A549 (cell line): Measurements from ENCODE around the gene FNTB. TPM values are rescaled to one million over a fixed set of nuclear protein-coding genes. Genes with fewer than 3 reads are reported as not detected.

Experiments used
- ATAC-seq, 2 experiments: fragments of 200-7000 bp in 1 of 2; fragments of >200 bp in 1 of 2; cut with Nextera tagmentation in 1 of 2; cut with Tn5 transposase in 1 of 2; 3 replicates each; pipeline versions ENCODE4 v1.8.0 to v1.9.1; 2018 to 2020; ENCODE audit warnings: mild to moderate bottlenecking in 1 of 2, moderate library complexity in 1 of 2
- CTCF ChIA-PET: fragments of 300-600 bp; sonication (Branson Sonifier 250); formaldehyde crosslinking; extraction: SDS; loops from one replicate; lab custom pipeline; 2021; ENCODE audit warnings: antibody characterized with exemption, inconsistent platforms; lab: Yijun Ruan, JAX
- POLR2A ChIA-PET: fragments of 350-600 bp; formaldehyde crosslinking; extraction: SDS; loops from one replicate; lab custom pipeline; 2021; ENCODE audit warnings: antibody characterized with exemption, inconsistent platforms; lab: Yijun Ruan, JAX
- DNase-seq, 2 experiments: peaks; one replicate each; pipeline versions ENCODE4 v3.0.0 to v3.0.0-alpha.2; 2011 to 2016; ENCODE audit warnings: low read depth in 1 of 2, low spot score in 1 of 2
- FAIRE-seq: peaks from 2 replicates; lab custom pipeline; 2011; peaks lifted over from hg19 to GRCh38; lab: Jason Lieb, UNC
- H3K27ac ChIP-seq, 2 experiments: fragments of >200 bp; sonication (Bioruptor Twin); formaldehyde crosslinking; 3 replicates each; pipeline ENCODE4 v1.5.1; 2016 to 2017
- H3K4me1 ChIP-seq: fragments of >200 bp; sonication (Bioruptor Twin); formaldehyde crosslinking; 3 replicates; pipeline ENCODE4 v1.6.1; 2016
- H3K4me2 ChIP-seq: fragments of >200 bp; sonication (Bioruptor Twin); formaldehyde crosslinking; 3 replicates; pipeline ENCODE4 v1.6.1; 2016
- H3K4me3 ChIP-seq: fragments of >200 bp; sonication (Bioruptor Twin); formaldehyde crosslinking; 3 replicates; pipeline ENCODE4 v1.5.1; 2016
- H3K9me3 ChIP-seq: fragments of >200 bp; sonication (Bioruptor Twin); formaldehyde crosslinking; 3 replicates; pipeline ENCODE4 v1.6.1; 2016
- ATOH8 ChIP-seq: fragments of 250-450 bp; sonication (Bioruptor Pico); IDR thresholded peaks from 2 replicates; pipeline ENCODE4 v1.5.0; 2020; ENCODE audit warnings: low read depth, mild to moderate bottlenecking, moderate library complexity
- BCL3 ChIP-seq: fragments of >200 bp; sonication (Bioruptor Twin); formaldehyde crosslinking; IDR thresholded peaks from 3 replicates; pipeline ENCODE4 v1.6.1; 2016
- BHLHE40 ChIP-seq: IDR thresholded peaks from 2 replicates; pipeline ENCODE4 v1.6.1; 2012; ENCODE audit warnings: low read depth, low read length, inconsistent platforms
- CBX2 ChIP-seq: fragments of 200-600 bp; sonication (generic); IDR thresholded peaks from 2 replicates; pipeline ENCODE4 v1.6.1; 2016; ENCODE audit warnings: low read depth, mild to moderate bottlenecking, borderline replicate concordance
- CHD2 ChIP-seq: fragments of 150-350 bp; IDR thresholded peaks from 2 replicates; pipeline ENCODE4 v1.6.1; 2014; ENCODE audit warnings: low read length; ENCODE audit not compliant: partially characterized antibody
- CHD4 ChIP-seq: fragments of 200-600 bp; sonication (generic); IDR thresholded peaks from 2 replicates; pipeline ENCODE4 v1.6.1; 2016; ENCODE audit warnings: antibody characterized with exemption, mild to moderate bottlenecking, borderline replicate concordance
- E2F6 ChIP-seq: IDR thresholded peaks from 2 replicates; pipeline ENCODE4 v1.6.1; 2012; ENCODE audit warnings: low read depth, borderline replicate concordance
- EP300 ChIP-seq, 2 experiments: fragments of >200 bp; sonication (Bioruptor Twin); formaldehyde crosslinking; IDR thresholded peaks; 2 replicates in 1 of 2; 3 replicates in 1 of 2; pipeline ENCODE4 v1.6.1; 2016 to 2017
- HEYL ChIP-seq: fragments of 250-450 bp; sonication (Bioruptor Pico); IDR thresholded peaks from 2 replicates; pipeline ENCODE4 v1.8.0; 2021; ENCODE audit warnings: mild to moderate bottlenecking, moderate library complexity
- JUNB ChIP-seq: fragments of >200 bp; sonication (Bioruptor Twin); formaldehyde crosslinking; IDR thresholded peaks from 2 replicates; pipeline ENCODE4 v1.6.1; 2016
- RAD21 ChIP-seq, 2 experiments: fragments of >200 bp in 1 of 2; sonication (Bioruptor Twin) in 1 of 2; formaldehyde crosslinking in 1 of 2; IDR thresholded peaks in 1 of 2; conservative IDR thresholded peaks in 1 of 2; 2 replicates in 1 of 2; 3 replicates in 1 of 2; pipeline ENCODE4 v1.6.1; 2012 to 2018; ENCODE audit warnings: inconsistent platforms in 1 of 2
- RARB ChIP-seq: fragments of 250-450 bp; sonication (Bioruptor Pico); IDR thresholded peaks from 2 replicates; pipeline ENCODE4 v1.8.0; 2021; ENCODE audit warnings: mild to moderate bottlenecking, moderate library complexity
- SMC3 ChIP-seq: fragments of >200 bp; sonication (Bioruptor Twin); formaldehyde crosslinking; IDR thresholded peaks from 3 replicates; pipeline ENCODE4 v1.6.1; 2018; ENCODE audit warnings: inconsistent platforms
- WGBS: methylation state at CpG from one replicate; pipeline ENCODE4 v1.1.6; 2017; ENCODE audit errors: missing lambda C conversion rate; 5-methylcytosine and 5-hydroxymethylcytosine counted together
- polyA plus RNA-seq, 4 experiments: library from polyadenylated mRNA; depleted of rRNA in 3 of 4; stranded (reverse); fragments of >200 nt; fragmentation: RNase III in 1 of 4; extraction: RNeasy Plus Mini Kit Qiagen cat#74134 plus additional on column Dnase treatment in 1 of 4; gene quantifications; 2 replicates in 3 of 4; 3 replicates in 1 of 4; pipeline ENCODE4 v1.2.3, GENCODE V29; 2011 to 2017
- TF ChIP-seq, protein P1 (sequence below): fragments of 200-600 bp; sonication (generic); IDR thresholded peaks from 2 replicates; pipeline ENCODE4 v1.6.1; 2016; ENCODE audit warnings: antibody characterized with exemption, mild to moderate bottlenecking, moderate library complexity
- TF ChIP-seq, protein P2 (sequence below): fragments of 150-350 bp; IDR thresholded peaks from 2 replicates; pipeline ENCODE4 v1.6.1; 2014; ENCODE audit warnings: low read depth, mild to moderate bottlenecking, low read length
- TF ChIP-seq, protein P3 (sequence below): IDR thresholded peaks from 2 replicates; pipeline ENCODE4 v1.6.1; 2012
- TF ChIP-seq, protein P4 (sequence below): fragments of 250-450 bp; sonication (Bioruptor Pico); IDR thresholded peaks from 2 replicates; pipeline ENCODE4 v1.5.0; 2021; ENCODE audit warnings: mild to moderate bottlenecking, moderate library complexity, borderline replicate concordance

Gene FNTB
- polyA plus RNA-seq, 2 of the 4 experiments (the other 2 are of a cell fraction), result 28.5 to 41.9 TPM

DNA sequence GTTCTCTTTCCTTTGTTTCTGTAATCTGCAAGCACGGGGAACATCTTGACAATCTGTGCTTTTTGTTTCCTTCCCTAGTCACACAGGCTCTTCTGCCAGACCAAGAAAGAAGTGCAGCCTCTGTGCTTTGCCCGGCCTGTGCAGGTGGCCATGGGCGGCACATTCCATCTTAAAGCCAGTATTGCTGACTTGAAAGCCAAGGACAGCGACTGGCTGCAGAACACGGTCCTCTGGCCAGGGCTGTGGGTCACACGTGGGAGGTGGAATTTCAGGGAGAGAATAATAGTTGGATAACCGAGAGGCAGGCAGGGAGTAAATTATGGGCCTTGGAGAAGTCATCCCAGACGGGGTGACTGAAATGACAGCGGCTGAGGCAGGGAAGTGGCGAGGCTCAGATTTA, 24.8 kb downstream of the FNTB start:
- Histone ChIP-seq H3K4me3 (no peak overlapping the region), H3K4me1 (peaks cover 1% of the 10 kb centered on the region; the same call in 1 of the 3 replicates), H3K27ac (no peak overlapping the region), H3K4me2 (no peak overlapping the region), H3K9me3 (no peaks in the 10 kb centered on the region)
- TF ChIP-seq, protein P1, sequence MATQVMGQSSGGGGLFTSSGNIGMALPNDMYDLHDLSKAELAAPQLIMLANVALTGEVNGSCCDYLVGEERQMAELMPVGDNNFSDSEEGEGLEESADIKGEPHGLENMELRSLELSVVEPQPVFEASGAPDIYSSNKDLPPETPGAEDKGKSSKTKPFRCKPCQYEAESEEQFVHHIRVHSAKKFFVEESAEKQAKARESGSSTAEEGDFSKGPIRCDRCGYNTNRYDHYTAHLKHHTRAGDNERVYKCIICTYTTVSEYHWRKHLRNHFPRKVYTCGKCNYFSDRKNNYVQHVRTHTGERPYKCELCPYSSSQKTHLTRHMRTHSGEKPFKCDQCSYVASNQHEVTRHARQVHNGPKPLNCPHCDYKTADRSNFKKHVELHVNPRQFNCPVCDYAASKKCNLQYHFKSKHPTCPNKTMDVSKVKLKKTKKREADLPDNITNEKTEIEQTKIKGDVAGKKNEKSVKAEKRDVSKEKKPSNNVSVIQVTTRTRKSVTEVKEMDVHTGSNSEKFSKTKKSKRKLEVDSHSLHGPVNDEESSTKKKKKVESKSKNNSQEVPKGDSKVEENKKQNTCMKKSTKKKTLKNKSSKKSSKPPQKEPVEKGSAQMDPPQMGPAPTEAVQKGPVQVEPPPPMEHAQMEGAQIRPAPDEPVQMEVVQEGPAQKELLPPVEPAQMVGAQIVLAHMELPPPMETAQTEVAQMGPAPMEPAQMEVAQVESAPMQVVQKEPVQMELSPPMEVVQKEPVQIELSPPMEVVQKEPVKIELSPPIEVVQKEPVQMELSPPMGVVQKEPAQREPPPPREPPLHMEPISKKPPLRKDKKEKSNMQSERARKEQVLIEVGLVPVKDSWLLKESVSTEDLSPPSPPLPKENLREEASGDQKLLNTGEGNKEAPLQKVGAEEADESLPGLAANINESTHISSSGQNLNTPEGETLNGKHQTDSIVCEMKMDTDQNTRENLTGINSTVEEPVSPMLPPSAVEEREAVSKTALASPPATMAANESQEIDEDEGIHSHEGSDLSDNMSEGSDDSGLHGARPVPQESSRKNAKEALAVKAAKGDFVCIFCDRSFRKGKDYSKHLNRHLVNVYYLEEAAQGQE, result no peak
- TF ChIP-seq BCL3, result no peak
- TF ChIP-seq CBX2, result no peak
- TF ChIP-seq BHLHE40, result no peak
- no peak for TF ChIP-seq CHD4
- TF ChIP-seq, protein P2, sequence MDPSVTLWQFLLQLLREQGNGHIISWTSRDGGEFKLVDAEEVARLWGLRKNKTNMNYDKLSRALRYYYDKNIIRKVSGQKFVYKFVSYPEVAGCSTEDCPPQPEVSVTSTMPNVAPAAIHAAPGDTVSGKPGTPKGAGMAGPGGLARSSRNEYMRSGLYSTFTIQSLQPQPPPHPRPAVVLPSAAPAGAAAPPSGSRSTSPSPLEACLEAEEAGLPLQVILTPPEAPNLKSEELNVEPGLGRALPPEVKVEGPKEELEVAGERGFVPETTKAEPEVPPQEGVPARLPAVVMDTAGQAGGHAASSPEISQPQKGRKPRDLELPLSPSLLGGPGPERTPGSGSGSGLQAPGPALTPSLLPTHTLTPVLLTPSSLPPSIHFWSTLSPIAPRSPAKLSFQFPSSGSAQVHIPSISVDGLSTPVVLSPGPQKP, result no peak
- no peak for TF ChIP-seq JUNB
- no peak for TF ChIP-seq E2F6
- TF ChIP-seq SMC3, result no peak
- TF ChIP-seq CHD2, result no peak
- no peak for TF ChIP-seq RAD21 (conservative IDR thresholded peaks at IDR 0.05 in 1 of 2, IDR thresholded peaks at IDR 0.05 in 1 of 2)
- no peak for TF ChIP-seq EP300 (IDR thresholded peaks at IDR 0.05)
- TF ChIP-seq, protein P3, sequence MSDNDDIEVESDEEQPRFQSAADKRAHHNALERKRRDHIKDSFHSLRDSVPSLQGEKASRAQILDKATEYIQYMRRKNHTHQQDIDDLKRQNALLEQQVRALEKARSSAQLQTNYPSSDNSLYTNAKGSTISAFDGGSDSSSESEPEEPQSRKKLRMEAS, result no peak
- TF ChIP-seq ATOH8 (CRISPR knock-in tag), result no peak
- TF ChIP-seq, protein P4, sequence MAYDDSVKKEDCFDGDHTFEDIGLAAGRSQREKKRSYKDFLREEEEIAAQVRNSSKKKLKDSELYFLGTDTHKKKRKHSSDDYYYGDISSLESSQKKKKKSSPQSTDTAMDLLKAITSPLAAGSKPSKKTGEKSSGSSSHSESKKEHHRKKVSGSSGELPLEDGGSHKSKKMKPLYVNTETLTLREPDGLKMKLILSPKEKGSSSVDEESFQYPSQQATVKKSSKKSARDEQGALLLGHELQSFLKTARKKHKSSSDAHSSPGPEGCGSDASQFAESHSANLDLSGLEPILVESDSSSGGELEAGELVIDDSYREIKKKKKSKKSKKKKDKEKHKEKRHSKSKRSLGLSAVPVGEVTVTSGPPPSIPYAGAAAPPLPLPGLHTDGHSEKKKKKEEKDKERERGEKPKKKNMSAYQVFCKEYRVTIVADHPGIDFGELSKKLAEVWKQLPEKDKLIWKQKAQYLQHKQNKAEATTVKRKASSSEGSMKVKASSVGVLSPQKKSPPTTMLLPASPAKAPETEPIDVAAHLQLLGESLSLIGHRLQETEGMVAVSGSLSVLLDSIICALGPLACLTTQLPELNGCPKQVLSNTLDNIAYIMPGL (CRISPR knock-in tag), result no peak
- TF ChIP-seq HEYL (CRISPR knock-in tag), result no peak
- no peak for TF ChIP-seq RARB (CRISPR knock-in tag)
- CTCF ChIA-PET, result no interaction called here
- 90% methylated on average over 10 of the region's 10 CpGs for WGBS
- FAIRE-seq (no peak), ATAC-seq (no peak), DNase-seq (no peak)
- POLR2A ChIA-PET, result no interaction called here
